Measurements from ENCODE around the gene PRDM4. TPM values are rescaled to one million over a fixed set of nuclear protein-coding genes. Genes with fewer than 3 reads are reported as not detected.

The PRDM4 gene
- total and polyA plus RNA-seq, 2 of the 13 experiments (the other 11 are each of a cell fraction or from before 2014, with no cell fraction given) = 9.9 to 15.3 TPM

DNA sequence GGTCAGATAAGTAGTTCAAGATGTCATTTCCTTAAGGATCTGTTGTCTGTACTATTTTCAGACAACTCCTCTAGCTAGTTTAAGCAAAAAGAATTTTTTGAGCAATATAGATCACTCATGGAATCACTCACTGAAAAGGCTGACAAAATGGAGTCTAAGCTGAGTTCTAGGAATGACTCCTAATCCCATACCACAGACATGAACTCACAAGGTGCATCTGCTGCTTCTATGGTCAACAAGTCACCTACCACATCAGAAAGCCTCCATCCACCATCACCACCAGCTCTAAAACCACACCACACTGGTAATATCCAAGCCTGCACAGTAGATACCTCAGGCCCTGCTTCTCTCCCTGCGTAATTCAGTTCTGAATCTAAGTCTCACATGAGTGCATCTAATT is 42.3 kb downstream of the PRDM4 start:
- no peaks in the 10 kb centered on the region for H3K79me2 ChIP-seq (ENCODE audit: insufficient read depth, low read length)
- H3K9me3 ChIP-seq (ENCODE audit: low read length) = no peaks in the 10 kb centered on the region
- in situ Hi-C loops (cut with HindIII; ENCODE audit: extremely low pct_ligation_motif_present, low pct_unique_long_range_greater_than_20kb) (no loop called here), intact Hi-C loops (cut with micrococcal nuclease; ENCODE audit: unreplicated experiment) (no loop called here)
- no peaks in the 10 kb centered on the region for H3K4me1 ChIP-seq (ENCODE audit: insufficient read depth, low read length)
- BruUV-seq (replicated peaks) = no TSS peak
- no peak overlapping the region for H3K27ac ChIP-seq (ENCODE audit: extremely low read length, insufficient read depth, low read length)
- ChIA-PET CTCF (ENCODE audit: low intra/inter-chr PET ratio, low total read pairs) (no interaction called here), POLR2A (interaction anchor here (0.6 kb wide), 1 partner anchor 37 kb away, joined by 3 read pairs; no protein-coding TSS in a partner anchor)
- H3K36me3 ChIP-seq (replicated peaks in 1 of 2; ENCODE audit: control insufficient read depth in 1 of 2, insufficient read depth in 2 of 2, low read length in 2 of 2) = peaks cover 0 to 4% of the 10 kb centered on the region in 2 experiments; a peak in 1 of 5 replicates
- no peak overlapping the region for H3K4me2 ChIP-seq (ENCODE audit: low read depth, low read length)
- DNase-seq (ENCODE audit: low spot score) (no peak), ATAC-seq (no peak), FAIRE-seq (no peak)
- no peak for TF ChIP-seq SAP130 (CRISPR knock-in tag; IDR thresholded peaks at IDR 0.05; ENCODE audit: low read depth)
- TF ChIP-seq TIGD3 (CRISPR knock-in tag; IDR thresholded peaks at IDR 0.05; ENCODE audit: borderline replicate concordance) = no peak
- TF ChIP-seq ZNF891 (CRISPR knock-in tag; IDR thresholded peaks at IDR 0.05) = no peak
- H3K4me3 ChIP-seq (replicated peaks in 1 of 3; ENCODE audit: insufficient read depth in 1 of 3, low read depth in 2 of 3, low read length in 3 of 3) = no peak overlapping the region
- WGBS (ENCODE audit: low lambda C conversion rate) = 94% methylated on average over 1 of the region's 1 CpG
- no peaks in the 10 kb centered on the region for H4K20me1 ChIP-seq (ENCODE audit: insufficient read depth, low read length)
- H3K9ac ChIP-seq (ENCODE audit: insufficient read depth, low read depth, low read length) = no peak overlapping the region
- no peak overlapping the region for H2AFZ ChIP-seq (ENCODE audit: low read length)
- H3K27me3 ChIP-seq (ENCODE audit: control insufficient read depth in 1 of 2, insufficient read depth in 2 of 2, low read length in 2 of 2) = no peaks in the 10 kb centered on the region

- no peak for FAIRE-seq
- Histone ChIP-seq H3K4me2 (ENCODE audit: low read depth, low read length) (no peak overlapping the region), H3K9me3 (ENCODE audit: low read length) (no peaks in the 10 kb centered on the region), H4K20me1 (ENCODE audit: insufficient read depth, low read length) (no peaks in the 10 kb centered on the region), H3K36me3 (replicated peaks in 1 of 2; ENCODE audit: control insufficient read depth in 1 of 2, insufficient read depth in 2 of 2, low read length in 2 of 2) (peaks cover 2 to 30% of the 10 kb centered on the region in 2 experiments), H3K4me1 (ENCODE audit: insufficient read depth, low read length) (no peaks in the 10 kb centered on the region), H3K79me2 (ENCODE audit: insufficient read depth, low read length) (no peaks in the 10 kb centered on the region), H3K4me3 (replicated peaks in 1 of 3; ENCODE audit: insufficient read depth in 1 of 3, low read depth in 2 of 3, low read length in 3 of 3) (no peak overlapping the region), H3K9ac (ENCODE audit: insufficient read depth, low read depth, low read length) (no peak overlapping the region), H2AFZ (ENCODE audit: low read length) (no peak overlapping the region), H3K27ac (ENCODE audit: extremely low read length, insufficient read depth, low read length) (no peak overlapping the region), H3K27me3 (ENCODE audit: control insufficient read depth in 1 of 2, insufficient read depth in 2 of 2, low read length in 2 of 2) (no peaks in the 10 kb centered on the region)
- POLR2A ChIA-PET = no interaction called here
- TSS peak; percentile 24 for BruUV-seq (replicated peaks)
- CTCF ChIA-PET (ENCODE audit: low intra/inter-chr PET ratio, low total read pairs) = no interaction called here
- intact Hi-C loops (cut with micrococcal nuclease; ENCODE audit: unreplicated experiment) = no loop called here
- in situ Hi-C loops (cut with HindIII; ENCODE audit: extremely low pct_ligation_motif_present, low pct_unique_long_range_greater_than_20kb) = no loop called here
- no peak for DNase-seq (ENCODE audit: low spot score)
- ATAC-seq = no peak
- TF ChIP-seq ZMYM3 (CRISPR knock-in tag; IDR thresholded peaks at IDR 0.05) (no peak), SIN3A (IDR thresholded peaks at IDR 0.05; ENCODE audit: borderline replicate concordance, low read depth, low read length) (no peak), ATF4 (CRISPR knock-in tag; IDR thresholded peaks at IDR 0.05) (no peak), TBP (CRISPR knock-in tag; IDR thresholded peaks at IDR 0.05) (no peak), MEIS2 (CRISPR knock-in tag; IDR thresholded peaks at IDR 0.05) (no peak), SIX1 (CRISPR knock-in tag; IDR thresholded peaks at IDR 0.05; ENCODE audit: borderline replicate concordance) (no peak), CENPX (CRISPR knock-in tag; IDR thresholded peaks at IDR 0.05) (no peak), PHB2 (IDR thresholded peaks at IDR 0.05; ENCODE audit: partially characterized antibody) (no peak), ZBTB1 (CRISPR knock-in tag; IDR thresholded peaks at IDR 0.05; ENCODE audit: borderline replicate concordance) (no peak), TCF12 (IDR thresholded peaks at IDR 0.05) (no peak), TCF12 (CRISPR knock-in tag; IDR thresholded peaks at IDR 0.05) (no peak)
- TF ChIP-seq, protein P1, sequence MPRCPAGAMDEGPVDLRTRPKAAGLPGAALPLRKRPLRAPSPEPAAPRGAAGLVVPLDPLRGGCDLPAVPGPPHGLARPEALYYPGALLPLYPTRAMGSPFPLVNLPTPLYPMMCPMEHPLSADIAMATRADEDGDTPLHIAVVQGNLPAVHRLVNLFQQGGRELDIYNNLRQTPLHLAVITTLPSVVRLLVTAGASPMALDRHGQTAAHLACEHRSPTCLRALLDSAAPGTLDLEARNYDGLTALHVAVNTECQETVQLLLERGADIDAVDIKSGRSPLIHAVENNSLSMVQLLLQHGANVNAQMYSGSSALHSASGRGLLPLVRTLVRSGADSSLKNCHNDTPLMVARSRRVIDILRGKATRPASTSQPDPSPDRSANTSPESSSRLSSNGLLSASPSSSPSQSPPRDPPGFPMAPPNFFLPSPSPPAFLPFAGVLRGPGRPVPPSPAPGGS (CRISPR knock-in tag; IDR thresholded peaks at IDR 0.05) = no peak
- TF ChIP-seq, protein P2, sequence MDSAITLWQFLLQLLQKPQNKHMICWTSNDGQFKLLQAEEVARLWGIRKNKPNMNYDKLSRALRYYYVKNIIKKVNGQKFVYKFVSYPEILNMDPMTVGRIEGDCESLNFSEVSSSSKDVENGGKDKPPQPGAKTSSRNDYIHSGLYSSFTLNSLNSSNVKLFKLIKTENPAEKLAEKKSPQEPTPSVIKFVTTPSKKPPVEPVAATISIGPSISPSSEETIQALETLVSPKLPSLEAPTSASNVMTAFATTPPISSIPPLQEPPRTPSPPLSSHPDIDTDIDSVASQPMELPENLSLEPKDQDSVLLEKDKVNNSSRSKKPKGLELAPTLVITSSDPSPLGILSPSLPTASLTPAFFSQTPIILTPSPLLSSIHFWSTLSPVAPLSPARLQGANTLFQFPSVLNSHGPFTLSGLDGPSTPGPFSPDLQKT (CRISPR knock-in tag; IDR thresholded peaks at IDR 0.05; ENCODE audit: borderline replicate concordance) = no peak
These were observed 45.2 kb downstream of the PRDM4 start for GRCh38 chr12:107715780-107716179.
